NCI-H345 (cell line): ENCODE results near the gene IL1RAPL2.

ENCODE experiments used
- DNase-seq: peaks from one replicate; lab custom pipeline; 2025; lab: John Stamatoyannopoulos, UW

The IL1RAPL2 gene

GRCh38 chrX:105463473-105463872, 897.5 kb downstream of the IL1RAPL2 start:
- no peak for DNase-seq

GRCh38 chrX:105464618-105465017, 898.6 kb downstream of the IL1RAPL2 start:
- no peak for DNase-seq

- DNase-seq = no peak
These were observed 902.7 kb downstream of the IL1RAPL2 start for GRCh38 chrX:105468741-105469140.

GRCh38 chrX:105471597-105471996, 905.6 kb downstream of the IL1RAPL2 start:
- no peak for DNase-seq

GRCh38 chrX:105475801-105476200, 909.8 kb downstream of the IL1RAPL2 start:
- no peak for DNase-seq

- DNase-seq = no peak
These were observed 911.4 kb downstream of the IL1RAPL2 start for GRCh38 chrX:105477351-105477750.

GRCh38 chrX:105480646-105481310, 914.8 kb downstream of the IL1RAPL2 start:
- DNase-seq = no peak

- no peak for DNase-seq
These were observed 917.0 kb downstream of the IL1RAPL2 start for GRCh38 chrX:105483011-105483410.

GRCh38 chrX:105488716-105489115, 922.7 kb downstream of the IL1RAPL2 start:
- DNase-seq = no peak

- no peak for DNase-seq
These were observed 929.4 kb downstream of the IL1RAPL2 start for GRCh38 chrX:105495376-105495775.

- DNase-seq = no peak
These were observed 936.3 kb downstream of the IL1RAPL2 start for GRCh38 chrX:105502336-105502735.

- DNase-seq = no peak
These were observed 949.6 kb downstream of the IL1RAPL2 start for GRCh38 chrX:105515561-105515960.

- DNase-seq = no peak
These were observed 960.4 kb downstream of the IL1RAPL2 start for GRCh38 chrX:105526431-105526830.

GRCh38 chrX:105527759-105528158, 961.8 kb downstream of the IL1RAPL2 start:
- DNase-seq = no peak

- DNase-seq = no peak
These were observed 968.0 kb downstream of the IL1RAPL2 start for GRCh38 chrX:105533951-105534350.

GRCh38 chrX:105543283-105543682, 977.3 kb downstream of the IL1RAPL2 start:
- DNase-seq = no peak

GRCh38 chrX:105550043-105550663, 984.2 kb downstream of the IL1RAPL2 start:
- DNase-seq = no peak

- DNase-seq = no peak
These were observed 986.4 kb downstream of the IL1RAPL2 start for GRCh38 chrX:105552395-105552794.

GRCh38 chrX:105553118-105553517, 987.1 kb downstream of the IL1RAPL2 start:
- DNase-seq = no peak

- no peak for DNase-seq
These were observed 998.5 kb downstream of the IL1RAPL2 start for GRCh38 chrX:105564501-105564900.

GRCh38 chrX:105565856-105566255, 999.9 kb downstream of the IL1RAPL2 start:
- DNase-seq = no peak

- no peak for DNase-seq
These were observed 1001.1 kb downstream of the IL1RAPL2 start for GRCh38 chrX:105567082-105567481.

- no peak for DNase-seq
These were observed 1042.7 kb downstream of the IL1RAPL2 start for GRCh38 chrX:105608745-105609144.

GRCh38 chrX:105609530-105609929, 1043.5 kb downstream of the IL1RAPL2 start:
- DNase-seq = no peak
